Measurements from ENCODE around the gene RAD17. TPM values are rescaled to one million over a fixed set of nuclear protein-coding genes. Genes with fewer than 3 reads are reported as not detected.
"Not testable (repeated sequence)": the region's sequence is repeated elsewhere in the genome, so short reads cannot be mapped to it uniquely, and the experiment has no call there.

Gene RAD17
- total and polyA plus RNA-seq, 2 experiments from 2014 or later, result 21.7 to 33.8 TPM

DNA sequence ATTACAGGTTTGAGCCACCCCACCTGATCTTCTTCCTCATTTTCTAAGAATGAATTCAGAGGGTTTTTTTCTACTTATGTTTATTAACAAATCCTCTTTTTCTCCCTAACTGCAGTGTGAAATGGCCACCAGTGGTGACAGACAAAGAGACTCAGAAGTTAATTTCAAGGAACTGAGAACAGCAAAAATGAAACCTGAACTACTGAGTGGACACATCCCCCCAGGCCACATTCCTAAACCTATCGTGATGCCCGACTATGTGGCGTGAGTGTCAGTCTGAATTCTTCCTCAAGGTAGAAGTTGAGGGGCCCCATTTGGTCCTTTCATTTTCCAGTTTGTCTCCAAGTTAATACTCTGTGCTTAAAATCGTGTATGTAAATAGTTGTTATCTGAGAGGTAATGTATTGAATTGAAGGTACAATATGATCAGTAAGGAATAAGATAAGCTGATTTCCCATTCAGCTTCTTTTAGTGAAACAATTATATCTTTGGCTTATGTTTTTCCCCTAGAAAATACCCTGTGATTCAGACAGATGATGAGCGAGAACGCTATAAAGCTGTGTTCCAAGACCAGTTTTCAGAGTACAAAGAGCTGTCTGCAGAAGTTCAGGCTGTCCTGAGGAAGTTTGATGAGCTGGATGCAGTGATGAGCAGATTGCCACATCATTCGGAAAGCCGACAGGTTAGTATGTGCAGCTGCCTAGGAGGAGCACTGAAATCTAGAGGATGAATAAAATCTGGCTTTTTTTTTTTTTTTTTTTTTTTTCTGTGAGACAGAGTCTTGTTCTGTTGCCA is 63.0 kb downstream of the RAD17 start:
- WGBS (ENCODE audit: low lambda C conversion rate, missing lambda C conversion rate), result 78% methylated on average over 8 of the region's 8 CpGs
- no peaks in the 10 kb centered on the region for H3K36me3 ChIP-seq (replicated peaks; ENCODE audit: insufficient read depth, low read depth)
- DNase-seq (ENCODE audit: low spot score), result no peak

DNA sequence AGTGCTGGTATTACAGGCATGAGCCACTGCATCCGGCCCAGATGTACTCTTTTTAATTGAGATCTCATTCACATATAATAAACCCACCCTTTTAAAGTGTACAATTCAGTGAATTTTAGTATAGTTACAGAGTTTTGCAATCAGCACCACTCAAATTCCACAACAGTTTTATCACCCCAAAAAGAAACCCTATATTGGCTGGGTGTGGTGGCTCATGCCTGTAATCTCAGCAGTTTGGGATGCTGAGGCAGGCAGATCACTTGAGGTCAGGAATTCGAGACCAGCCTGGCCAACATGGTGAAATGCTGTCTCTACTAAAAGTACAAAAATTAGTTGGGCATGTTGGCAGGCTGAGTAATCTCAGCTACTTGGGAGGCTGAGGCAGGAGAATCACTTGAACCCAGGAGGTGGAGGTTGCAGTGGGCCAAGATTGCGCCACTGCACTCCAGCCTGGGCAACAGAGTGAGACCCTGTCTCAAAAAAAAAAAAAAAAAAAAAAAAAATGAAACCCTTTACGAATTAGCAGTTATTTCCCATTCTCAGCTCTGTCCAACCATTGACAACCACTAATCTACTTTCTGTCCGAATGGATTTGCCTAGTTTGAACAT is 65.8 kb downstream of the RAD17 start:
- not testable (repeated sequence) for H3K79me2 ChIP-seq; H3K27ac ChIP-seq; H3K9me3 ChIP-seq (ENCODE audit: low read depth); H3K36me3 ChIP-seq (replicated peaks; ENCODE audit: insufficient read depth, low read depth); DNase-seq (ENCODE audit: low spot score); H4K20me1 ChIP-seq (ENCODE audit: insufficient read depth, poor library complexity, severe bottlenecking); H3K9me2 ChIP-seq (replicated peaks; ENCODE audit: insufficient read depth); H3K4me3 ChIP-seq; H3K27me3 ChIP-seq; H3K4me2 ChIP-seq; H3K4me1 ChIP-seq (ENCODE audit: insufficient read depth); H2AFZ ChIP-seq
- 92% methylated on average over 5 of the region's 5 CpGs for WGBS (ENCODE audit: low lambda C conversion rate, missing lambda C conversion rate)

More for the DNA sequence above, 63.0 kb downstream of the RAD17 start:
- Histone ChIP-seq H3K79me2 (peaks cover 1% of the 10 kb centered on the region), H3K4me2 (no peak overlapping the region), H3K9me2 (replicated peaks; ENCODE audit: insufficient read depth) (no peaks in the 10 kb centered on the region), H3K9me3 (ENCODE audit: low read depth) (no peaks in the 10 kb centered on the region), H3K27ac (no peak overlapping the region), H2AFZ (no peak overlapping the region), H3K4me3 (no peak overlapping the region), H3K27me3 (no peaks in the 10 kb centered on the region), H3K4me1 (ENCODE audit: insufficient read depth) (no peaks in the 10 kb centered on the region), H4K20me1 (ENCODE audit: insufficient read depth, poor library complexity, severe bottlenecking) (no peaks in the 10 kb centered on the region)
- TF ChIP-seq EZH2phosphoT487 (IDR thresholded peaks at IDR 0.05; ENCODE audit: low read depth, severe bottlenecking, unreplicated experiment) (no peak), EZH2 (IDR thresholded peaks at IDR 0.05; ENCODE audit: borderline replicate concordance) (no peak)
- TF ChIP-seq, protein P1, sequence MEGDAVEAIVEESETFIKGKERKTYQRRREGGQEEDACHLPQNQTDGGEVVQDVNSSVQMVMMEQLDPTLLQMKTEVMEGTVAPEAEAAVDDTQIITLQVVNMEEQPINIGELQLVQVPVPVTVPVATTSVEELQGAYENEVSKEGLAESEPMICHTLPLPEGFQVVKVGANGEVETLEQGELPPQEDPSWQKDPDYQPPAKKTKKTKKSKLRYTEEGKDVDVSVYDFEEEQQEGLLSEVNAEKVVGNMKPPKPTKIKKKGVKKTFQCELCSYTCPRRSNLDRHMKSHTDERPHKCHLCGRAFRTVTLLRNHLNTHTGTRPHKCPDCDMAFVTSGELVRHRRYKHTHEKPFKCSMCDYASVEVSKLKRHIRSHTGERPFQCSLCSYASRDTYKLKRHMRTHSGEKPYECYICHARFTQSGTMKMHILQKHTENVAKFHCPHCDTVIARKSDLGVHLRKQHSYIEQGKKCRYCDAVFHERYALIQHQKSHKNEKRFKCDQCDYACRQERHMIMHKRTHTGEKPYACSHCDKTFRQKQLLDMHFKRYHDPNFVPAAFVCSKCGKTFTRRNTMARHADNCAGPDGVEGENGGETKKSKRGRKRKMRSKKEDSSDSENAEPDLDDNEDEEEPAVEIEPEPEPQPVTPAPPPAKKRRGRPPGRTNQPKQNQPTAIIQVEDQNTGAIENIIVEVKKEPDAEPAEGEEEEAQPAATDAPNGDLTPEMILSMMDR (IDR thresholded peaks at IDR 0.05; ENCODE audit: poor library complexity), result no peak

DNA sequence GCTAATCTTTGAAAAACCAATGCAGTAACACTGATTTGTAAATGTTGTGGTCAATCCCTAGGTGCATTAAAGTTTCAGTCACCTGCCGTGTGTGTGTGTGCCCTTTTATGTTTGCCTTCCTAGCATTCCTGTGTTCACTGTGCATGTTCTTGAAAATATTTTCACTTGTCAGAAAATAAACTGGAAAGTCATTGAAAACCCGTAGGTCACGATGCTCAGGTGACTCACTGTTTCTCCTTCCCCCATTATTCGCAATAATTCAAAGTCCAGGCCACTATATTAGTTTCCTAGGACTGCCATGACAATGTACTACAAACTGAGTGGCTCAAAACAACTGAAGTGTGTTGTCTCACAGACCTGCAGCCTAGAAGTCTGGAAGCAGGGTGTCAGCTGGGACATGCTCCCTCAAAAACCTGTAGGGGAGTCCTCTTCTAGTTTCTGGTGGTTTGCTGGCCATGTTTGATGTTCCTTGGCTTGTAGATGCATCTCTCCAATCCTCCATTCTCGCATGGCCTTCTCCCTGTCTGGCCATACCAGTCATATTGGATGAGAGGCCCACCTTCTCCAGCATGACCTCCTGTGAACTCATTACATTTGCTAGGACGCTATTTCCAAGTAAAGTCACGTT is 74.6 kb downstream of the RAD17 start:
- no peaks in the 10 kb centered on the region for H3K9me3 ChIP-seq (ENCODE audit: low read depth)
- H3K79me2 ChIP-seq, result no peaks in the 10 kb centered on the region
- TF ChIP-seq, protein P1 (IDR thresholded peaks at IDR 0.05; ENCODE audit: poor library complexity), result no peak
- no peak for TF ChIP-seq EZH2phosphoT487 (IDR thresholded peaks at IDR 0.05; ENCODE audit: low read depth, severe bottlenecking, unreplicated experiment)
- no peak for TF ChIP-seq EZH2 (IDR thresholded peaks at IDR 0.05; ENCODE audit: borderline replicate concordance)
- H3K27me3 ChIP-seq, result no peaks in the 10 kb centered on the region
- peak overlapping the region; percentile 31 for H3K4me2 ChIP-seq
- 64% methylated on average over 7 of the region's 7 CpGs for WGBS (ENCODE audit: low lambda C conversion rate, missing lambda C conversion rate)
- no peaks in the 10 kb centered on the region for H3K9me2 ChIP-seq (replicated peaks; ENCODE audit: insufficient read depth)
- H3K36me3 ChIP-seq (replicated peaks; ENCODE audit: insufficient read depth, low read depth), result no peaks in the 10 kb centered on the region
- no peak overlapping the region for H3K4me3 ChIP-seq
- H3K4me1 ChIP-seq (ENCODE audit: insufficient read depth), result peaks cover 19% of the 10 kb centered on the region
- peak overlapping the region; percentile 96 for H3K27ac ChIP-seq
- DNase-seq (ENCODE audit: low spot score), result peak; percentile 73
- H2AFZ ChIP-seq, result no peak overlapping the region
- no peaks in the 10 kb centered on the region for H4K20me1 ChIP-seq (ENCODE audit: insufficient read depth, poor library complexity, severe bottlenecking)

DNA sequence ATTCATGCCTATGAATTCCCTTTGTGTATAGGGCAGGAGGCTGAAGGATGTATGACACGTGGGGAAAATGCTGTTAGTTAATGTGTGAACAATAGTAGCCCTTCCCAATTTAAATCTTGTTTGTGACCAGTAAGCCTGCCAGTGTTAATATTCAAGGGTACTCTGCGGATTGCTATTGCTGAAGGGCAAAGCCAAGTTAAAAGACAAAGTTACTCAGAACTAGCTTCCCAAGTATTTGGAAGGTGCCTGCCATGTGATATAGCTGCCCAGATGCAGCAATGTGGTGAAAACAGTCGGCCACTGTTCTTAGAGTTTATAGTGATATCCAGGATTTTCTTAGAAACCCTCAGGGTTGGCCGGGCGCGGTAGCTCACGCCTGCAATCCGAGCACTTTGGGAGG is 79.9 kb downstream of the RAD17 start:
- H3K27ac ChIP-seq, result peak overlapping the region; percentile 99
- no peaks in the 10 kb centered on the region for H3K9me2 ChIP-seq (replicated peaks; ENCODE audit: insufficient read depth)
- TF ChIP-seq EZH2phosphoT487 (IDR thresholded peaks at IDR 0.05; ENCODE audit: low read depth, severe bottlenecking, unreplicated experiment) (no peak), EZH2 (IDR thresholded peaks at IDR 0.05; ENCODE audit: borderline replicate concordance) (no peak)
- TF ChIP-seq, protein P1 (IDR thresholded peaks at IDR 0.05; ENCODE audit: poor library complexity), result no peak
- 91% methylated on average over 8 of the region's 8 CpGs for WGBS (ENCODE audit: low lambda C conversion rate, missing lambda C conversion rate)
- peaks cover 37% of the 10 kb centered on the region for H3K4me1 ChIP-seq (ENCODE audit: insufficient read depth)
- no peak for DNase-seq (ENCODE audit: low spot score)
- H2AFZ ChIP-seq, result no peak overlapping the region
- H3K27me3 ChIP-seq, result no peaks in the 10 kb centered on the region
- no peaks in the 10 kb centered on the region for H3K79me2 ChIP-seq
- H4K20me1 ChIP-seq (ENCODE audit: insufficient read depth, poor library complexity, severe bottlenecking), result no peaks in the 10 kb centered on the region
- no peaks in the 10 kb centered on the region for H3K9me3 ChIP-seq (ENCODE audit: low read depth)
- no peaks in the 10 kb centered on the region for H3K36me3 ChIP-seq (replicated peaks; ENCODE audit: insufficient read depth, low read depth)
- no peak overlapping the region for H3K4me2 ChIP-seq
- no peak overlapping the region for H3K4me3 ChIP-seq
